Measurements from ENCODE around the gene NME9. TPM values are rescaled to one million over a fixed set of nuclear protein-coding genes. Genes with fewer than 3 reads are reported as not detected.
A peak's percentile ranks its signal among the peaks of the same experiment; 100 is the strongest.

The NME9 gene
- total RNA-seq, 1 experiment from 2014 or later, result not detected

DNA sequence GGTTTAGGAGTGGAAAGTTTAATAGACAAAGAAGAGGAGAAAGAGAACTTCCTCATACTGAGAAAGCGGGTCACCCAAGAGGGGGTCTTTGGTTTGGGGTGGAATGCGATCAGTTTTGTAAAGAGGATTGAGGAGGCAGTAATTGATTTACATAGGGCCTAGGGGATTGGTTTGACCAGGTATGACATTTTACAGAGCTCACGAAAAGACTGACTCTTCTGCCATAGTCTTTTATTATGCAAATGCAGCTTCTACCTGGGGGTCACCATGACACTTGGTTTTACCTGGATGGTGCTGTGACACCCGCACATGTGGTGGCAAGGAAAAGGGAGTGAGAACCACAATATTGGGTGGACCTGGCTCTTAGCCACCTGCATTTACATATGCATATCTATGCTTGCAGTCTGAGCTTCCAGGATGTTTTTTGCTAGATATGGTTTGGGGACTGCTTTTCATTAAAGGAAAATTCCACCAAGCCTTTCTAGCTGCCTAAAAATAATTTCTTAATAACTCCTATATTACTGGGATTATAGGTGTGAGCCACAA, 6.9 kb upstream of the NME9 start:
- Histone ChIP-seq H3T11ph (ENCODE audit: low read length) (no peak overlapping the region), H2BK120ac (ENCODE audit: low read depth, low read length, poor library complexity, severe bottlenecking) (no peak overlapping the region), H4K20me1 (ENCODE audit: control insufficient read depth, insufficient read depth, insufficient read length) (no peaks in the 10 kb centered on the region), H4K8ac (replicated peaks; ENCODE audit: insufficient read length, low read depth, low read length) (no peak overlapping the region), H3K9me3 (ENCODE audit: control insufficient read depth, low read depth, low read length) (no peaks in the 10 kb centered on the region), H3K4ac (ENCODE audit: low read depth, low read length) (no peak overlapping the region), H4K5ac (ENCODE audit: insufficient read length, low read depth, low read length) (no peak overlapping the region), H3K4me2 (ENCODE audit: insufficient read depth, insufficient read length, low read length) (no peak overlapping the region), H3K9ac (ENCODE audit: extremely low read depth, insufficient read length, low read length) (no peak overlapping the region), H2AFZ (ENCODE audit: low read length) (no peak overlapping the region), H3K18ac (ENCODE audit: insufficient read length, low read depth, low read length) (no peak overlapping the region), H3K23ac (ENCODE audit: insufficient read length, low read depth, low read length) (no peak overlapping the region), H2BK5ac (ENCODE audit: insufficient read length, low read length) (no peak overlapping the region), H2AK5ac (ENCODE audit: insufficient read length, low read length) (no peak overlapping the region), H4K91ac (ENCODE audit: insufficient read length, low read depth, low read length) (no peak overlapping the region), H3K79me2 (ENCODE audit: insufficient read depth, low read length) (no peaks in the 10 kb centered on the region), H2BK12ac (ENCODE audit: insufficient read length, low read depth, low read length) (no peak overlapping the region), H3K56ac (ENCODE audit: insufficient read length, low read depth, low read length) (no peak overlapping the region), H2BK15ac (ENCODE audit: low read depth, low read length) (no peak overlapping the region), H3K4me1 (ENCODE audit: insufficient read depth, low read length) (peaks cover 13% of the 10 kb centered on the region; the same call in 1 of the 2 replicates), H3K14ac (ENCODE audit: insufficient read depth, low read length) (no peak overlapping the region), H3K27me3 (ENCODE audit: insufficient read depth, low read length) (no peaks in the 10 kb centered on the region), H3K79me1 (ENCODE audit: insufficient read depth, low read depth, low read length, poor library complexity, severe bottlenecking) (no peaks in the 10 kb centered on the region), H3K23me2 (ENCODE audit: insufficient read length, low read depth, low read length, poor library complexity, severe bottlenecking) (no peaks in the 10 kb centered on the region), H3K27ac (ENCODE audit: insufficient read length, low read depth, low read length) (no peak overlapping the region), H2BK20ac (ENCODE audit: low read depth, low read length, poor library complexity, severe bottlenecking) (no peak overlapping the region)
- Mint-ChIP-seq H3K9me3 (no peaks in the 10 kb centered on the region), H3K4me3 (no peak overlapping the region), H3K36me3 (ENCODE audit: insufficient read depth in 1 of 3, low read depth in 3 of 3) (no peaks in the 10 kb centered on the region), H3K27me3 (ENCODE audit: low read depth) (no peaks in the 10 kb centered on the region; the same call in 1 of the 2 replicates), H3K4me1 (peaks cover 31 to 35% of the 10 kb centered on the region in 2 experiments), H3K27ac (peak overlapping the region in 2 of 3 experiments; percentile 61 to 63; a peak in 3 of 7 replicates)
- no peak for DNase-seq
- WGBS (ENCODE audit: extremely low coverage, insufficient read length, low lambda C conversion rate), result no CpG with 5 or more reads among the region's 4 CpGs
- TF ChIP-seq, protein P1, sequence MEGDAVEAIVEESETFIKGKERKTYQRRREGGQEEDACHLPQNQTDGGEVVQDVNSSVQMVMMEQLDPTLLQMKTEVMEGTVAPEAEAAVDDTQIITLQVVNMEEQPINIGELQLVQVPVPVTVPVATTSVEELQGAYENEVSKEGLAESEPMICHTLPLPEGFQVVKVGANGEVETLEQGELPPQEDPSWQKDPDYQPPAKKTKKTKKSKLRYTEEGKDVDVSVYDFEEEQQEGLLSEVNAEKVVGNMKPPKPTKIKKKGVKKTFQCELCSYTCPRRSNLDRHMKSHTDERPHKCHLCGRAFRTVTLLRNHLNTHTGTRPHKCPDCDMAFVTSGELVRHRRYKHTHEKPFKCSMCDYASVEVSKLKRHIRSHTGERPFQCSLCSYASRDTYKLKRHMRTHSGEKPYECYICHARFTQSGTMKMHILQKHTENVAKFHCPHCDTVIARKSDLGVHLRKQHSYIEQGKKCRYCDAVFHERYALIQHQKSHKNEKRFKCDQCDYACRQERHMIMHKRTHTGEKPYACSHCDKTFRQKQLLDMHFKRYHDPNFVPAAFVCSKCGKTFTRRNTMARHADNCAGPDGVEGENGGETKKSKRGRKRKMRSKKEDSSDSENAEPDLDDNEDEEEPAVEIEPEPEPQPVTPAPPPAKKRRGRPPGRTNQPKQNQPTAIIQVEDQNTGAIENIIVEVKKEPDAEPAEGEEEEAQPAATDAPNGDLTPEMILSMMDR (conservative IDR thresholded peaks at IDR 0.05), result no peak
